ENCODE measurements around the gene DRD5. TPM values are rescaled to one million over a fixed set of nuclear protein-coding genes. Genes with fewer than 3 reads are reported as not detected.
"Not testable (repeated sequence)": the region's sequence is repeated elsewhere in the genome, so short reads cannot be mapped to it uniquely, and the experiment has no call there.

Gene DRD5
- total RNA-seq, 4 donors from 2014 or later = not detected

DNA sequence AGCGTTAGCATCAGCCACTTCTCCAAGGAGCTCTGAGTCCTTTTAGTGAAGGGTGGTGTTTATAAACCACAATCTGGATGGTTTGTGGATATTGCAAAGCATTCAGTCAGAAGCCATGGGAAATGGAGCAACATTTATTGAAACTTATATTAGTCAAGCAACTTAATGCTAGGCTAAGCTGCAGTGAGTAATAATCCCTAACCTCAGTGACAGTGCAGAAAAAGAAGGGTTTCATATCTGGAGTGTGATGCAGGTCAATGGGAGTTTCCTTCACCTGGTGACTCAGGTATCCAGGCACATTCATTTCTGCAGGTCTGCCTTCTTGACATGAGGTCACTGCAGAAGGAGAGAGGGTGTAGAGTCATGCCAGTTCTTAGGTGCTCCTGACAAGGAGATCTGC is 10.4 kb upstream of the DRD5 start:
- Histone ChIP-seq H3K36me3 (no peaks in the 10 kb centered on the region), H3K4me3 (no peak overlapping the region), H3K27me3 (peaks cover 23% of the 10 kb centered on the region), H3K4me1 (no peaks in the 10 kb centered on the region), H3K27ac (no peak overlapping the region), H3K9me3 (no peaks in the 10 kb centered on the region)
- WGBS, 2 donors (ENCODE audit: low coverage in 1 of 2) = 33% methylated on average over 1 of the region's 1 CpG; no CpG with 5 or more reads in 1 of the 2 donors
- TF ChIP-seq EP300 (IDR thresholded peaks at IDR 0.05) = no peak
- TF ChIP-seq POLR2AphosphoS5 (IDR thresholded peaks at IDR 0.05) = no peak
- TF ChIP-seq, protein P1, sequence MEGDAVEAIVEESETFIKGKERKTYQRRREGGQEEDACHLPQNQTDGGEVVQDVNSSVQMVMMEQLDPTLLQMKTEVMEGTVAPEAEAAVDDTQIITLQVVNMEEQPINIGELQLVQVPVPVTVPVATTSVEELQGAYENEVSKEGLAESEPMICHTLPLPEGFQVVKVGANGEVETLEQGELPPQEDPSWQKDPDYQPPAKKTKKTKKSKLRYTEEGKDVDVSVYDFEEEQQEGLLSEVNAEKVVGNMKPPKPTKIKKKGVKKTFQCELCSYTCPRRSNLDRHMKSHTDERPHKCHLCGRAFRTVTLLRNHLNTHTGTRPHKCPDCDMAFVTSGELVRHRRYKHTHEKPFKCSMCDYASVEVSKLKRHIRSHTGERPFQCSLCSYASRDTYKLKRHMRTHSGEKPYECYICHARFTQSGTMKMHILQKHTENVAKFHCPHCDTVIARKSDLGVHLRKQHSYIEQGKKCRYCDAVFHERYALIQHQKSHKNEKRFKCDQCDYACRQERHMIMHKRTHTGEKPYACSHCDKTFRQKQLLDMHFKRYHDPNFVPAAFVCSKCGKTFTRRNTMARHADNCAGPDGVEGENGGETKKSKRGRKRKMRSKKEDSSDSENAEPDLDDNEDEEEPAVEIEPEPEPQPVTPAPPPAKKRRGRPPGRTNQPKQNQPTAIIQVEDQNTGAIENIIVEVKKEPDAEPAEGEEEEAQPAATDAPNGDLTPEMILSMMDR (IDR thresholded peaks at IDR 0.05) = no peak
- no peak for TF ChIP-seq POLR2A (IDR thresholded peaks at IDR 0.05)
- ATAC-seq = no peak

- Histone ChIP-seq H3K4me3 (no peak overlapping the region), H3K27me3 (peaks cover 13% of the 10 kb centered on the region), H3K4me1 (no peaks in the 10 kb centered on the region), H3K9me3 (no peaks in the 10 kb centered on the region), H3K27ac (no peak overlapping the region), H3K36me3 (no peaks in the 10 kb centered on the region)
- 42 to 59% methylated on average over 3 of the region's 3 CpGs for WGBS, 2 donors (ENCODE audit: low coverage in 1 of 2)
- ATAC-seq = no peak
- TF ChIP-seq EP300 (IDR thresholded peaks at IDR 0.05) (no peak), POLR2A (IDR thresholded peaks at IDR 0.05) (no peak), POLR2AphosphoS5 (IDR thresholded peaks at IDR 0.05) (no peak)
- TF ChIP-seq, protein P1 (IDR thresholded peaks at IDR 0.05) = no peak
These were observed 8.0 kb upstream of the DRD5 start for GRCh38 chr4:9773471-9773870.

- H3K27ac ChIP-seq = no peak overlapping the region
- peaks cover 0 to 5% (median 0%) of the 10 kb centered on the region in 3 donors for H3K4me1 ChIP-seq
- peaks cover 41% of the 10 kb centered on the region for H3K27me3 ChIP-seq
- TF ChIP-seq EP300 (IDR thresholded peaks at IDR 0.05) (no peak), POLR2AphosphoS5 (IDR thresholded peaks at IDR 0.05) (no peak), POLR2A (IDR thresholded peaks at IDR 0.05) (no peak)
- TF ChIP-seq, protein P1 (IDR thresholded peaks at IDR 0.05) = no peak
- no peak overlapping the region for H3K4me3 ChIP-seq
- H3K36me3 ChIP-seq = no peaks in the 10 kb centered on the region
- no peak for ATAC-seq
- no peaks in the 10 kb centered on the region for H3K9me3 ChIP-seq
- no CpG with 5 or more reads among the region's 22 CpGs for WGBS, 2 donors (ENCODE audit: low coverage in 1 of 2)
These were observed 652 bp downstream of the DRD5 start for GRCh38 chr4:9782136-9782436.

GRCh38 chr4:9785891-9786290 is 4.5 kb downstream of the DRD5 start:
- not testable (repeated sequence) for H3K27ac ChIP-seq, H3K36me3 ChIP-seq, ATAC-seq, H3K4me1 ChIP-seq, H3K4me3 ChIP-seq, H3K9me3 ChIP-seq
- 81% methylated on average over 5 of the region's 5 CpGs; no CpG with 5 or more reads in 1 of the 2 donors for WGBS, 2 donors (ENCODE audit: low coverage in 1 of 2)
- peaks cover 37% of the 10 kb centered on the region for H3K27me3 ChIP-seq

DNA sequence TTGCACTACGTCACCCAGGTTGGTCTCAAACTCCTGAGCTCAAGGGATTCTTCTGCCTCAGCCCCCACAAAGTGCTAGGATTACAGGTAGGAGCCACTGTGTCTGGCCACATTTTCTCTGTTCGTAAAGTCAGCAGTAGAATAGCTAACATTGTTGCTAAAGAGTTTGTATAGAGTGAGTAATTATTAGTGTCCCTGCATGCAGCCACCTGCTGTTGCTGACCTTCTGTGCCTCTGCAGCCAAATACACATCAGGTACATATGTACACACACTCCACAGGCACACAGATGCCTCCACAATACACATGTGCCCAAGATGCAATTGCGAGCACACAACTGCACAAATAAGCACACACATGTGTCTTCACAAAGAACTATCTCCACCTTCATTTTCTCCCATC is 10.9 kb downstream of the DRD5 start:
- no peak for ATAC-seq
- Histone ChIP-seq H3K36me3 (no peaks in the 10 kb centered on the region), H3K4me3 (no peak overlapping the region), H3K4me1 (no peaks in the 10 kb centered on the region), H3K27ac (no peak overlapping the region), H3K27me3 (peaks cover 8% of the 10 kb centered on the region), H3K9me3 (peaks cover 0 to 6% (median 0%) of the 10 kb centered on the region in 3 donors)
- TF ChIP-seq POLR2A (IDR thresholded peaks at IDR 0.05) = no peak
- WGBS, 2 donors (ENCODE audit: low coverage in 1 of 2) = 89 to 94% methylated on average over 1 to 3 of the region's 3 CpGs

DNA sequence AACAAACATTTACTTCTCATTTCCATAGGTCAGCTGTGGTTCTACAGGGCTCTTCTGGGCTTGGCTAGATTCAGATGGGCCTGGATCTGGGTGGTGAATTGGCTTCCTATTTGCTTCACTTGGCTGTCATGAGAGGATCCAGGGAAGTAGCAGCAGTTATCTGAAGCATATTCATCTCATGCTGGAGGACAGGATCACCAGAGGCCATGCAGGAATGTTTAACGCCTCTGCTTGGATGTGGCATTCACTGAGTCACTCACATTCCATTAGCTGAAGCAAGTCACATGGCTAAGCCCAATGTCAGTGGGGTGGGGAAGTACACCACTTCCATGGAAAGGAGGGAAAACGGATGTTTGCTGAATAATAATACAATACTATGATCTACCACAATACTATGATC is 15.2 kb downstream of the DRD5 start:
- not testable (repeated sequence) for H3K27ac ChIP-seq, ATAC-seq, H3K36me3 ChIP-seq, H3K9me3 ChIP-seq, H3K4me1 ChIP-seq, H3K4me3 ChIP-seq, H3K27me3 ChIP-seq
- 0 to 10% methylated on average over 1 of the region's 2 CpGs for WGBS, 2 donors (ENCODE audit: low coverage in 1 of 2)

- H3K4me3 ChIP-seq = no peak overlapping the region
- no peaks in the 10 kb centered on the region for H3K36me3 ChIP-seq
- no peaks in the 10 kb centered on the region for H3K9me3 ChIP-seq
- TF ChIP-seq, protein P1 (IDR thresholded peaks at IDR 0.05) = no peak
- TF ChIP-seq EP300 (IDR thresholded peaks at IDR 0.05) = no peak
- TF ChIP-seq POLR2AphosphoS5 (IDR thresholded peaks at IDR 0.05) = no peak
- TF ChIP-seq POLR2A (IDR thresholded peaks at IDR 0.05) = no peak
- WGBS, 2 donors (ENCODE audit: low coverage in 1 of 2) = 83 to 88% methylated on average over 2 to 3 of the region's 4 CpGs
- H3K27ac ChIP-seq = no peak overlapping the region
- no peaks in the 10 kb centered on the region for H3K4me1 ChIP-seq
- H3K27me3 ChIP-seq = peaks cover 6% of the 10 kb centered on the region
- no peak for ATAC-seq
These were observed 19.4 kb downstream of the DRD5 start for GRCh38 chr4:9800848-9801247.

All from gastroesophageal sphincter (tissue), 4 donors.